Measurements from ENCODE around the gene CORO2B.
A peak's percentile ranks its signal among the peaks of the same experiment; 100 is the strongest.

CORO2B gene

DNA sequence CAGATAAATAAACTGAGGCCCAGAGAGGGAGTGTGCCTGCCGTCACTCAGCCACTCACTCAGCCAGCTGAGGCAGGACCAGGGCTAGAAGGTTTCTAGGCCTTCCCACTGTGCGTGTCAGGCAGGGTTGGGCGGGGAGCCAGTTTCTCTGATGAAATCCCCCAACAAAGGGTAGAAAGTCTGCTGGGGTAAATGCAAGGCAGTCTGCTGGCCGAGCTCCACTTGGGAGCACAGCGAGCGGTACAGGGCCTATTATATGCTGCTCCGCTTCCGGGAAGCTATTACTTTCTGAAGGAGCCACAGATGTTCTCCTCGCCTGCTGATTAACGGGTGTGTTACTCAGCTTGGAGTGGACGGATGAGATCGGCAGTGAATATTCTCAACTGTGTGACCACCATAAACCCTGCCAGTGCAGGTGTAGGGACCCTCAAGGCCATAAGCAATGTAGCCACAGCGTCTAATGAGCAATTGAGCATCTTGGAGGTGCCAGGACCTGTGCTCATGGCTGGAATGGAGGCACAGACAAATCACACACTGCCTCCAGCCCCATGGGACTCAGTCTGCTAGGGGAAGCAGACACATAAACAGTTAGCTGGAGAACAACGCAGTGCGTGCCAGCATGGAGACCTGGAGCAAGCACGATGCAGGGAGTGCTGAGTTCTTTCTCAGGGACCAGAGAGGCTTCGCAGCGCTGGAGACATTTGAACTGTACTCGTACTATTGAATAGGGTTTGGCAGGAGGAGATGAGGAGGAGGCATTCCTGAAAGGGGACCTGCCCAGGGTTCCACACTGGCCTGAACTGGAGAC is 42.1 kb downstream of the CORO2B start:
- TF ChIP-seq, protein P1, sequence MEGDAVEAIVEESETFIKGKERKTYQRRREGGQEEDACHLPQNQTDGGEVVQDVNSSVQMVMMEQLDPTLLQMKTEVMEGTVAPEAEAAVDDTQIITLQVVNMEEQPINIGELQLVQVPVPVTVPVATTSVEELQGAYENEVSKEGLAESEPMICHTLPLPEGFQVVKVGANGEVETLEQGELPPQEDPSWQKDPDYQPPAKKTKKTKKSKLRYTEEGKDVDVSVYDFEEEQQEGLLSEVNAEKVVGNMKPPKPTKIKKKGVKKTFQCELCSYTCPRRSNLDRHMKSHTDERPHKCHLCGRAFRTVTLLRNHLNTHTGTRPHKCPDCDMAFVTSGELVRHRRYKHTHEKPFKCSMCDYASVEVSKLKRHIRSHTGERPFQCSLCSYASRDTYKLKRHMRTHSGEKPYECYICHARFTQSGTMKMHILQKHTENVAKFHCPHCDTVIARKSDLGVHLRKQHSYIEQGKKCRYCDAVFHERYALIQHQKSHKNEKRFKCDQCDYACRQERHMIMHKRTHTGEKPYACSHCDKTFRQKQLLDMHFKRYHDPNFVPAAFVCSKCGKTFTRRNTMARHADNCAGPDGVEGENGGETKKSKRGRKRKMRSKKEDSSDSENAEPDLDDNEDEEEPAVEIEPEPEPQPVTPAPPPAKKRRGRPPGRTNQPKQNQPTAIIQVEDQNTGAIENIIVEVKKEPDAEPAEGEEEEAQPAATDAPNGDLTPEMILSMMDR (IDR thresholded peaks at IDR 0.05; ENCODE audit: low read depth, low read length, missing control alignments): no peak

DNA sequence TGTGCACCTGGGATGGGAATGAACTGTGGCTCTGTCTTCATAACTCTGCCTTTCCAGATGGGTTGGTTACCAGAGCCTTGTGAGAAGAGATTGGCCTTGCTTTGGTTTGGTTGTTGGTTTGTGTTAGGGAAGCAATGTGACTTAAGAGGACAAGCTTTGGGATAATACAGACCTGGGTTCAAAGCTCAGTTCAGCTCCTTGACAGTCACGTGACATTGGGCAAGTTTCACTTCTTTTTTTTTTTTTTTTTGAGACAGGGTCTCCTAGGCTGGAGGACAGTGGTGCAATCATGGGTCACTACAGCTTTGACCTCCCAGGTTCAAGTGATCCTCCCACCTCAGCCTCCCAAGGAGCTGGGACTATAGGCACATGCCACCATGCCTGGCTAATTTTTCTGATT is 42.7 kb downstream of the CORO2B start:
- DNase-seq (ENCODE audit: low read depth): no peak
- in situ Hi-C loops (cut with HindIII; ENCODE audit: low sequenced_read_pairs): no loop called here
- TF ChIP-seq, protein P1 (IDR thresholded peaks at IDR 0.05; ENCODE audit: low read depth, low read length, missing control alignments): no peak
- no peak overlapping the region for H3K4me3 ChIP-seq (ENCODE audit: low read depth, low read length)

More for the DNA sequence above, 42.1 kb downstream of the CORO2B start:
- no peak overlapping the region for H3K4me3 ChIP-seq (ENCODE audit: low read depth, low read length)
- DNase-seq (ENCODE audit: low read depth): peak; percentile 98
- in situ Hi-C loops (cut with HindIII; ENCODE audit: low sequenced_read_pairs): no loop called here

DNA sequence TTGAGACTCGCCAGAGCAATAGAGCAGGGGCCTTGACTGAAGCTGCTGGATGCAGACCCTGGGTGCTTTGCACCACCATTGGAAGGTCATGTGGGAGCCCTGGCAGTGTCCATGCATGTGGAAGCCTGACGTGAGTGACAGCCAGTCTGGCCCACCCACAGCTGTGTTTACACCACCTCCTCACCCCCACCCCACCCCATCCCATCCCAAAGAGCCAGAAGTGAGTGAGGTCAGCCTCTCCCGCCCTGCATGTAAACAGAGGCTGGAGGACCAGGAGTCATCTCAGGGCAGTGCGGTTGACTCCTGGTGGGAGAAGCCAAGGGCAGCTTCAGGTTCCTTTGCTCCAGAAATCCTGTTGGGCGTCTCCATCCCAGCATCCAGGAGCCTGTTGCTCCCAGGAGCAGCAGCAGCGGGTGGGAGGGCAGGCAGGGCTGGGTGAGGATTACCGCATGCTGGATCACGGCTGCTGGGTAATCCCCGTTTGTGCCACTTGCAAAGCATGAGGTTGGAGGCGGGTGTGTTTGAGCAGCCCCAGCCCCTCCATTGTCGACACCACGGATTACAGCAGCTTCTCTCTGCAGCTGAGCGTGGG is 44.6 kb downstream of the CORO2B start:
- TF ChIP-seq, protein P1 (IDR thresholded peaks at IDR 0.05; ENCODE audit: low read depth, low read length, missing control alignments): no peak
- DNase-seq (ENCODE audit: low read depth): no peak
- in situ Hi-C loops (cut with HindIII; ENCODE audit: low sequenced_read_pairs): no loop called here
- no peak overlapping the region for H3K4me3 ChIP-seq (ENCODE audit: low read depth, low read length)

DNA sequence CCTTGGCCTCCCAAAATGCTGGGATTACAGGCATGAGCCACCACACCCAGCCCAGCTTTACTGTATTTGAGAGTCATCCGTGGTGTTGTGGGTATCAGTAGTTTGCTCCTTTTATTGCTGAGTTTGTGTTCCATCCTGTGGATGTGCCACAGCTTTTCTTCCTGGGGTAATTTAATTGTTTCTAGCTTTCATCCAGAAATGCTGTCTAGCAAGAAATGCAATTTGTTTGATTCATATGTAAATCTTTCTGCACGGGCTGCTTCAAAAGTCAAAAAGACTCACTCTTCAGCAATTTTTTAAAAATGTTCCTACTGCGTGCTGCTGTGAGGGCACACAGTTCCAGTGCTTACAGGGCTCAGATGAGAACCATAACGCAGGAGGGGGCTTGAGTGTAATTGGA is 47.1 kb downstream of the CORO2B start:
- H3K4me3 ChIP-seq (ENCODE audit: low read depth, low read length): no peak overlapping the region
- TF ChIP-seq, protein P1 (IDR thresholded peaks at IDR 0.05; ENCODE audit: low read depth, low read length, missing control alignments): no peak
- in situ Hi-C loops (cut with HindIII; ENCODE audit: low sequenced_read_pairs): no loop called here
- no peak for DNase-seq (ENCODE audit: low read depth)

DNA sequence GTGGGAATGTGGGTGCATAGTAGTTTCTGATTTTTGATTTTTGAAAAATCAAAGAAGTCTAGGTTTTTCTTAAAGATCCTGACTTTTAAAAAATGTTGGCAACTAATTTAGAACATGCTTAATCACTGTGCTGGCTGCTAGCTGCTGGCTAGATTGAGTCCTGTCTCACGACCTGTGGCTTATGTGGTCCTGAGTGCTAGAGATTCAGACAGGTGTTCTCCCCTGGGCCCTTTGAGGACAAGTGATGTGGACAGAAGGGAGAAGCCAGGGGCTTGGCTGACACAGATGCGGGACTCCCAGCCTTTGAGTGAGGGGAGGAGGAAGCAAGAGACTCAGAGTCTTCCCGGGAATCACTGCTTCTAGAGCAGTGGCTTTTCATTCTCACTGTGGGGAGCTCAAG is 47.5 kb downstream of the CORO2B start:
- TF ChIP-seq, protein P1 (IDR thresholded peaks at IDR 0.05; ENCODE audit: low read depth, low read length, missing control alignments): no peak
- DNase-seq (ENCODE audit: low read depth): no peak
- no peak overlapping the region for H3K4me3 ChIP-seq (ENCODE audit: low read depth, low read length)
- in situ Hi-C loops (cut with HindIII; ENCODE audit: low sequenced_read_pairs): no loop called here

DNA sequence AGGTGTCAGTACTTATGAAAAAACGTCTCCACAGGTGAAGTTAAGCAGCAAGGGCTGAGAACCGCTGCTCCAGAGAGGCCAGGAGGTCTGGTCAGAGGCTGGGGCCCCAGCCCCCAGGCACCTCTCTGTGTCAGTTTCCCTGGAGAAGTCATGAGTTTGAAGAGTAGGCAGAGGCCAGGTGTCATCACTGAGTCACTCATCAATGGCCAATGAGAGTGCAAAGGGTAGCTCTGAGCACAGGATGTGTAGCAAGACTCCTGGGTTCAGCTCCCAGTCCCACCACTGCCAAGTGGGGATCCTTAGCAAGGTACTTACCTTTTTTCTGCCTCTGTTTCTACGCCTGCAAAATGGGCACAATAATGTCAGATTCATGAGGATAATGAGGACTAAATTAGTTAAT is 47.9 kb downstream of the CORO2B start:
- H3K4me3 ChIP-seq (ENCODE audit: low read depth, low read length): no peak overlapping the region
- in situ Hi-C loops (cut with HindIII; ENCODE audit: low sequenced_read_pairs): no loop called here
- DNase-seq (ENCODE audit: low read depth): no peak
- TF ChIP-seq, protein P1 (IDR thresholded peaks at IDR 0.05; ENCODE audit: low read depth, low read length, missing control alignments): no peak

Measured in astrocyte of the cerebellum (primary cell).